DND-41 (cell line): ENCODE results near the gene LUM.

ENCODE experiments used
- ATAC-seq: fragments of 200-7000 bp; cut with Tn5 transposase; 3 replicates; pipeline ENCODE4 v1.9.1; 2021; ENCODE audit warnings: low read depth; ENCODE audit not compliant: insufficient read depth
- DNase-seq: peaks from one replicate; pipeline ENCODE4 v3.0.0-alpha.2; 2020
- H2AFZ ChIP-seq: 2 replicates; pipeline ENCODE4 v1.6.0; 2012; ENCODE audit warnings: low read depth, low read length
- H3K27ac ChIP-seq: 2 replicates; pipeline ENCODE4 v1.5.1; 2012; ENCODE audit warnings: low read length, inconsistent platforms
- H3K27me3 ChIP-seq: fragments of 200-600 bp; sonication (generic); 2 replicates; pipeline ENCODE4 v1.6.0; 2012; ENCODE audit warnings: low read length, mild to moderate bottlenecking, inconsistent platforms; ENCODE audit not compliant: insufficient read depth, poor library complexity
- H3K36me3 ChIP-seq: 2 replicates; pipeline ENCODE4 v1.5.1; 2012; ENCODE audit warnings: low read length, inconsistent platforms; ENCODE audit not compliant: insufficient read depth
- H3K4me1 ChIP-seq: 2 replicates; pipeline ENCODE4 v1.5.1; 2012; ENCODE audit warnings: mild to moderate bottlenecking, low read length; ENCODE audit not compliant: insufficient read depth
- H3K4me2 ChIP-seq: 2 replicates; pipeline ENCODE4 v1.6.0; 2012; ENCODE audit warnings: mild to moderate bottlenecking, moderate library complexity, low read length, inconsistent platforms; ENCODE audit not compliant: insufficient read depth
- H3K4me3 ChIP-seq, 2 experiments: fragments of 200-600 bp in 1 of 2; shearing (Covaris generic) in 1 of 2; 2 replicates each; pipeline ENCODE4 v1.5.1; 2012 to 2016; ENCODE audit warnings: inconsistent platforms in 2 of 2, low read length in 2 of 2, mild to moderate bottlenecking in 2 of 2, low read depth in 1 of 2, moderate library complexity in 1 of 2
- H3K79me2 ChIP-seq: 2 replicates; pipeline ENCODE4 v1.6.0; 2012; ENCODE audit warnings: low read length, inconsistent platforms; ENCODE audit not compliant: insufficient read depth
- H3K9ac ChIP-seq: 2 replicates; pipeline ENCODE4 v1.6.0; 2012; ENCODE audit warnings: low read depth, mild to moderate bottlenecking, inconsistent platforms, low read length, moderate library complexity
- H3K9me3 ChIP-seq: 2 replicates; pipeline ENCODE4 v1.5.1; 2012; ENCODE audit warnings: low read length, moderate library complexity, mild to moderate bottlenecking, inconsistent platforms; ENCODE audit not compliant: insufficient read depth, severe bottlenecking
- H4K20me1 ChIP-seq: 2 replicates; pipeline ENCODE4 v1.6.0; 2012; ENCODE audit warnings: low read length; ENCODE audit not compliant: insufficient read depth
- EZH2 ChIP-seq: IDR thresholded peaks from 3 replicates; pipeline ENCODE4 v1.6.1; 2012; ENCODE audit warnings: borderline replicate concordance, low read depth, mild to moderate bottlenecking, moderate library complexity, low read length, inconsistent platforms; ENCODE audit not compliant: severe bottlenecking
- TF ChIP-seq, protein P1 (sequence below): IDR thresholded peaks from 2 replicates; pipeline ENCODE4 v1.5.1; 2012; ENCODE audit warnings: borderline replicate concordance, low read length, moderate library complexity, mild to moderate bottlenecking; ENCODE audit not compliant: poor library complexity, severe bottlenecking; ENCODE audit errors: extremely low read depth

The LUM gene

DNA sequence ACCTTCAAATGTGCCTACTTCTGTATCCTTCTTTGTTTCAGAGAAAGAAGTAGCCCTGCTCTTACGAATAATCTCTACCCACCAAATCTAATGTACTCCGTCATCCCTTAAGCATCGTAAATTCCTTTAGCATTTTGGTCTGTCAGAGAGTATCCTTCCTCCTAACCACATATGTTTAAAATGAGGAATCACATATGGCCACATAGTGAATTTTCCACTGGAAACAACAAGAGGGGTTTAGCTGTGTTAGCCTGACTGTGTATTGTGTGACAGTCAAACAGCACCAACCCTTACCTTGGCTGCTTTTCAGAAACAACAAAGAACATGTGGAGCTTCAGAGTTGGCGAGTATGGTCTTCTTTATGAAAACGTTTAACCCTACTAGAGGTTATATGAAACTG is 5.5 kb downstream of the LUM start:
- H3K9me3 ChIP-seq, result no peaks in the 10 kb centered on the region
- H3K27me3 ChIP-seq, result no peaks in the 10 kb centered on the region
- no peak overlapping the region for H3K4me3 ChIP-seq
- no peak overlapping the region for H3K9ac ChIP-seq
- no peaks in the 10 kb centered on the region for H3K4me1 ChIP-seq
- no peak for ATAC-seq
- H3K27ac ChIP-seq, result no peak overlapping the region
- no peak for TF ChIP-seq EZH2
- TF ChIP-seq, protein P1, sequence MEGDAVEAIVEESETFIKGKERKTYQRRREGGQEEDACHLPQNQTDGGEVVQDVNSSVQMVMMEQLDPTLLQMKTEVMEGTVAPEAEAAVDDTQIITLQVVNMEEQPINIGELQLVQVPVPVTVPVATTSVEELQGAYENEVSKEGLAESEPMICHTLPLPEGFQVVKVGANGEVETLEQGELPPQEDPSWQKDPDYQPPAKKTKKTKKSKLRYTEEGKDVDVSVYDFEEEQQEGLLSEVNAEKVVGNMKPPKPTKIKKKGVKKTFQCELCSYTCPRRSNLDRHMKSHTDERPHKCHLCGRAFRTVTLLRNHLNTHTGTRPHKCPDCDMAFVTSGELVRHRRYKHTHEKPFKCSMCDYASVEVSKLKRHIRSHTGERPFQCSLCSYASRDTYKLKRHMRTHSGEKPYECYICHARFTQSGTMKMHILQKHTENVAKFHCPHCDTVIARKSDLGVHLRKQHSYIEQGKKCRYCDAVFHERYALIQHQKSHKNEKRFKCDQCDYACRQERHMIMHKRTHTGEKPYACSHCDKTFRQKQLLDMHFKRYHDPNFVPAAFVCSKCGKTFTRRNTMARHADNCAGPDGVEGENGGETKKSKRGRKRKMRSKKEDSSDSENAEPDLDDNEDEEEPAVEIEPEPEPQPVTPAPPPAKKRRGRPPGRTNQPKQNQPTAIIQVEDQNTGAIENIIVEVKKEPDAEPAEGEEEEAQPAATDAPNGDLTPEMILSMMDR, result no peak
- H4K20me1 ChIP-seq, result no peaks in the 10 kb centered on the region
- no peaks in the 10 kb centered on the region for H3K79me2 ChIP-seq
- H3K36me3 ChIP-seq, result no peaks in the 10 kb centered on the region
- H2AFZ ChIP-seq, result no peak overlapping the region
- no peak for DNase-seq
- no peak overlapping the region for H3K4me2 ChIP-seq

GRCh38 chr12:91104812-91105466 is 6.4 kb downstream of the LUM start:
- H3K36me3 ChIP-seq, result no peaks in the 10 kb centered on the region
- H3K9ac ChIP-seq, result no peak overlapping the region
- no peak overlapping the region for H3K27ac ChIP-seq
- DNase-seq (no peak), ATAC-seq (no peak)
- H3K79me2 ChIP-seq, result no peaks in the 10 kb centered on the region
- no peak overlapping the region for H3K4me3 ChIP-seq
- no peaks in the 10 kb centered on the region for H3K4me1 ChIP-seq
- H2AFZ ChIP-seq, result no peak overlapping the region
- H4K20me1 ChIP-seq, result no peaks in the 10 kb centered on the region
- no peaks in the 10 kb centered on the region for H3K9me3 ChIP-seq
- H3K27me3 ChIP-seq, result no peaks in the 10 kb centered on the region
- H3K4me2 ChIP-seq, result no peak overlapping the region
- TF ChIP-seq, protein P1, result no peak
- no peak for TF ChIP-seq EZH2

- Histone ChIP-seq H3K4me1 (no peaks in the 10 kb centered on the region), H3K4me3 (no peak overlapping the region), H3K9ac (no peak overlapping the region), H3K36me3 (no peaks in the 10 kb centered on the region), H3K4me2 (no peak overlapping the region), H3K27me3 (no peaks in the 10 kb centered on the region), H3K79me2 (no peaks in the 10 kb centered on the region), H3K27ac (no peak overlapping the region), H2AFZ (no peak overlapping the region), H4K20me1 (no peaks in the 10 kb centered on the region), H3K9me3 (no peaks in the 10 kb centered on the region)
- ATAC-seq (no peak), DNase-seq (no peak)
- no peak for TF ChIP-seq EZH2
- TF ChIP-seq, protein P1, result no peak
Measured at GRCh38 chr12:91103624-91104023, 7.7 kb downstream of the LUM start.

- DNase-seq, result no peak
Measured at GRCh38 chr12:91103101-91103500, 8.2 kb downstream of the LUM start.

More at GRCh38 chr12:91103101-91103500, 8.2 kb downstream of the LUM start:
- no peak overlapping the region for H3K4me3 ChIP-seq
- H3K36me3 ChIP-seq, result no peaks in the 10 kb centered on the region
- H3K9me3 ChIP-seq, result no peaks in the 10 kb centered on the region
- H4K20me1 ChIP-seq, result no peaks in the 10 kb centered on the region
- no peaks in the 10 kb centered on the region for H3K79me2 ChIP-seq
- no peak overlapping the region for H3K27ac ChIP-seq
- no peak overlapping the region for H3K4me2 ChIP-seq
- no peak for TF ChIP-seq EZH2
- TF ChIP-seq, protein P1, result no peak
- no peak overlapping the region for H2AFZ ChIP-seq
- ATAC-seq, result no peak
- no peak overlapping the region for H3K9ac ChIP-seq
- H3K4me1 ChIP-seq, result no peaks in the 10 kb centered on the region
- no peaks in the 10 kb centered on the region for H3K27me3 ChIP-seq
